GM21737 (cell line): ENCODE data around the gene CCDC142.
A peak's percentile ranks its signal among the peaks of the same experiment; 100 is the strongest.
"Not testable (repeated sequence)": the region's sequence is repeated elsewhere in the genome, so short reads cannot be mapped to it uniquely, and the experiment has no call there.

Experiments used
- ATAC-seq: cut with Tn5 transposase; IDR thresholded peaks from one replicate; pipeline ENCODE4 v1.9.1; 2021; ENCODE audit warnings: mild to moderate bottlenecking, moderate library complexity; ENCODE audit not compliant: unreplicated experiment

The CCDC142 gene

DNA sequence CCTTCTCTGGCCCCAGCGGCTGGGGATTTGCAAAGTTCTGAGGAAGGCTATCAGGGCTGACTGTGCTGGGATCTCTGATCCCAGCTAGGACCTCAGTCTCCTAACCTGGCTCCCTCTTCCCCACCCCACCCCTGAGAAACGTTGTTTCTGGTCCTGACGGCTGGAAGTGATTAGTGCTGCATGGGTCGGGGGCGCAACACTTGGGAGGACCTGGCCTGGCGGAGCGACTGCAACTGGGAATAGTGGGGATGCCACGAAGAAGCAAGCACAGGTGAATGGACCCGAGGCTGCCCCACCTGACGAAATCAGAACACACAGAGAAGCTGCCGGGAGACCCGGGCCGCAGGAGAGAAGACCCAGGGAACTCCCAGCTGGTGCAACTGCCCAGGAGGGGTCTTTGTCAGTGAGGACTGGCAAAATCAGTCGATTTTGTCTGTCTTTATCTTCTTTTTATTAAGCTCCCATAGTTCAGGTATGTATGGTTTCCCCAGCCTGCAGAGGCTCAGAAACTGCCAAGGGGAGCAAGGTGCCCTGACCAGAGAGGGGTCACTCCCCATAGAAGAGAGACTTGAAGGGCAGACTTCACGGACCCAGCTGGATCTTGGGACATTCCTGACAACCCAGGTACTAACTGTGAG lies 17.3 kb upstream of the CCDC142 start:
- ATAC-seq: no peak

DNA sequence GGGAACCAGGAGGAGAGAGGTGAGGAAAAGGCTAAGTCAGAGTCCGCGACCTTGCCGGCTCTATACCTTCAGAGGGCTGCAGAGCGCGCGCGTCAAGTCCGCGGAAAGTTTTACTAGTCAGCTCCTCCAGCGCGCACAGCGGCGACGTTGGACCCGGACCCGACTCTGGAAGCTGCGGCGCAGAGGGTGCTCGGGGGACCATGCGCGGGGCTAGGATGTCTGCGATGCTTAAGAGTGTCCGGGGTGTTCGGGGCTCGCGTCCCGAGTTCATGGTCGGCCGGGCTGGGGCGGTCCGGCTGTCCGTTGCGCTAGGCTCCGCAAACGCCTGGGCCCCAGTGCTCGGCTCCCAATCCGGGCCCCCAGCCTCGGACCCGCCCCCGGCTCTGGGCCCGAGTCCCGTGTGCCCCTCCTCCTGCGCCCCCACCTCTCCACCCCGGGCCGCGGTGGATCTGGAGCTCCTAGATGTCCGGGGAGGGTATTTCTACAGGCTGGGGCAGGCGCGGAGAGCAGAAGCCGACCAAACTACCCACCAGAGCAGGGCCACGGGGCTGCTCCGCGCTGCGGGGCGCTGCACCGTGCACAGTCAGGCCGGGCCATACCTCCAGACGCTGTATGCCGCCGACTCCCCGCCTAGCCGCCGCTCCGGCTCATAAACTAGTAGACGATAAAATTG lies 16.6 kb upstream of the CCDC142 start, which contains the start of gene LBX2:
Gene LBX2, minus strand, starts transcription at position 337 of the 673 bp plus-strand sequence. Its CDS starts 66 bp downstream, at position 271.
- no peak for ATAC-seq

- ATAC-seq: no peak
These were observed 15.9 kb upstream of the CCDC142 start for GRCh38 chr2:74498500-74499266.

DNA sequence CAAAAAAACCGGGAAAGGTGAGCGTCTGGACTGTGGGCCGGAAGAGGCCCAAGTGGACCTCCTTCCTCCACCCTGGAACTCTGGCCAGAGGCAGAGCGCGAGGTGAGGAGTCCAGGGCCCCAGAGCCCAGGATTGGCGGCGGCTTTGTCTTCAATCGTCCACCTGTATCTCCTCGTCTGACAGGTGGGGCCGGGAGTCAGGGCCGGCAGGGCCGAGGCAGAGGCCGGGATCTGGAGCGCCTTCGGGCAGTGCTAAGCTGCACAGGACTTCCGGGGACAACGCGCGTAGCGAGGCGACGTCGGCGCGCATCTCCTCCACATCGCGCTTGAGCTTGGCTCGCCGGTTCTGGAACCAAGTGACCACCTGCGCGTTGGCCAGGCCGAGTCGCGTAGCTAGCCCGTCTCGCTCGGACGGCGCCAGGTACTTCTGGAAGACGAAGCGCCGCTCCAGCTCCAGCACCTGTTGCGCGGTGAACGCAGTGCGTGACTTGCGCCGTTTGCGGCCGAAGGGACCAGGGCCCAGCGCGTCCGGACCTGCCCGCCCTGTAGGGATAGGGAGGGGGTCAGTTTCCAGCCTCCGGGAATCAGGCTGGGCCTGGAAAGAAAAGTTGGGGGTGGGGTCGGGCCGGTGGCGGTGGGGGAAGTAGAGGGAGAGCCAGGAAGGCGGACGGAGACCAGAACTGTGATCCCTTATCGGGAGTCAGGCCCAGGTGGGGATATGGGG lies 15.1 kb upstream of the CCDC142 start:
- ATAC-seq: no peak

DNA sequence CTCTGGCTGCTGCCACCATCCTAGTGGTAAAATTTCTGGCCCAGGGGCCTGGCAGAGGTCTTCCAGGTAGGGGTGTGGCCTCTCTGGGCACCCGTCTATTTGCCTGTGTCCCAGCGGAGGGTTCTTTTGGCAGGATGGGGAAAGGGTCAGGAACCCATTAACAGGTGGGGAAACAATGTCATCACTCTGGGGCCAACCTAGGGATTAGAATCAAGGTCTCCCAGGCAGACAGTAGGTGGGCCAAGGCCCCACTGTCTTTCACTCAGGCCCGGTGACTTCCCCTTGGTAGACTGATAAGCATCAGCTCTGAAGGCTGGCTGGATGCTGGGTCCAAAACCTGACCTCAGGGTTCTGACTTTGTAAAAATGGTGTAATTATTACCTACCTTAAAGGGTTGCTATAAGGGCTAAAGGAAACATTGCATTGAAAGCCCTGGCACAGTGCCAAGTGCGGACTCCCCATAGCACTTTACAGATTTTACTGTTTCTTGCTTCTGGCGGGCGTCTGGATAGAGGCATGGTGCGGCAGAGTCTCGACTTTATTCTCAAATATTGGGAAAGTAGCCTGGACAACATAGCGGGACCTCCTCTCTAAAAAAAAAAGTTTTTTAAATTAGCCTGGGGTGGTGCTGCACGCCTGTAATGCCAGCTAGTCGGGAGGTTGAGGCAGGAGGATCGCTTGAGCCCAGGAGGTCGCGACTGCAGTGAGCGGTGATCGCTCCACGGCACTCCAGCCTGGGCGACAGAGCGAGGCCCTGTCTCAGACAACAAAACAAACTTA lies 14.4 kb upstream of the CCDC142 start:
- no peak for ATAC-seq

DNA sequence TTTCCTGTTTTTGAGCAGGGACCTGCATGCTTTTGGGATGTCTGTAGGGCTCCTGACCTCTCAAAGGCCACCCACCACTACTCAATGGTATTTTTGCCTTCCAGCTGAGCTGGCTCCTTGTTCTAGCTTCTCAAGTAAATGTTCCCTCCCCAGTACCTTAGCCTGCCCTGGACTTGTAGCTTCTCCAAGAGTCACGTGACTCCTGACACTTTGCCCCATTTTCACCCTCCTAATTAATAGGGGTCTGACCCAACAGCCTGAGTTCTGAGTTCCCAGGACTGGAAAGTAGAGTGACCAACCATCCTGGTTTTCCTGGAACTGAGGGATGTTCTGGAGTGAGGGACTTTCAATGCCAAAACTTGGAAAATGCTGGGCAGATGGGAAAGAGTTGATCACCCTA lies 12.6 kb upstream of the CCDC142 start:
- ATAC-seq: no peak

DNA sequence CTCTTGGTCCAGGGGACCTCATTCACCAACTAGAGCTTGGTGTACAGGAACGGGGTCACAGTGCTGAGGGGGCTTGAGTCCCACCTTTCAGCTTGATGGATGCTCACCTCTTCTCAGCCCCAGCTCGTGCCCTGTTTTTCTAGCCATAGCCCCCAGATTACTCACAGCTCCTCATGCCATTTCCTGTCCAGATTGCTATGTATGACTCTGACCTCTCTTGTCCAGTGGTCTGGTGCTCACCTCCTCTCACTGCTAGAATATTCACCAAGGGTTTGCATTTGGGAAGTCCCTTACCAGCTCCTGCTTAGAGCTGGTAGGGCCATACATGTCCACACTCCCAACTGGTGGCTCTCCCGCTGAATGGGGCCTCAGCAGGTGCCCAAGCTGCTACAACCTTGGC lies 10.7 kb upstream of the CCDC142 start:
- no peak for ATAC-seq

GRCh38 chr2:74491648-74492544 lies 9.1 kb upstream of the CCDC142 start:
- ATAC-seq: no peak

- ATAC-seq: no peak
These were observed 7.1 kb upstream of the CCDC142 start for GRCh38 chr2:74489906-74490305.

DNA sequence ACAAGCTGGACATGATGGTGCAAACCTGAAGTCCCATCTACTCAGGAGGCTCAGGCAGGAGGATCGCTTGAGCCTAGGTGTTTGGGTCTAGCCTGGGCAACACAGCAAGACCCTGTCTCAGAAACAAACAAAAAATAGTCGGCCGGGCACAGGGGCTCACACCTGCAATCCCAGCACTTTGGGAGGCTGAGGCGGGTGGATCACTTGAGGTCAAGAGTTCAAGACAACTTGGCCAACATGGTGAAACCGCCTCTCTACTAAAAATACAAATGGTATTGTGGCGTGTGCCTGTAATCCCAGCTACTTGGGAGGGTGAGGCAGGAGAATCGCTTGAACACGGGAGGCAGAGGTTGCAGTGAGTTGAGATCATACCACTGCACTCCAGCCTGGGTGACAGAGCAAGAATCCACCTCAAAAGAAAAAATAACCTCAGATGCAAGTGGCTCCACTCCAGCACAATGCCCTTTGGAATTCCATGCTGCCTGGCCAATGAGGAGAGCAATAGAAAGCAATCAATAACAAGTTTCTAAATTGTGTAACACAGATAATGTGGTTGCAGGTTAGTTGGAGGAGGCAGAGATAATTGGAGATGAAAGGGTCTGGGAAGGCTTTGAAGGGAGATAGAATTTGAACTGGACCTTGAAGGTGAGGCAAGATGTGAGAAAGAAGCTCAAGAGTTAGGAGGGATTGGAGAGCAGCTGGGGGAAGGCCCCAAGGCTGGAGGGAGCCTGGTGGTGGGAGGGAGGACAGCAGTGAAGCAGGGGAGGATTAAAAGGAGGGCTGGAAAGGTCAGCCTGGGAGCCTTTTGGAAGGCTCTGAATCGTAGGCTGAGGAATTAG lies 6.1 kb upstream of the CCDC142 start:
- ATAC-seq: no peak

DNA sequence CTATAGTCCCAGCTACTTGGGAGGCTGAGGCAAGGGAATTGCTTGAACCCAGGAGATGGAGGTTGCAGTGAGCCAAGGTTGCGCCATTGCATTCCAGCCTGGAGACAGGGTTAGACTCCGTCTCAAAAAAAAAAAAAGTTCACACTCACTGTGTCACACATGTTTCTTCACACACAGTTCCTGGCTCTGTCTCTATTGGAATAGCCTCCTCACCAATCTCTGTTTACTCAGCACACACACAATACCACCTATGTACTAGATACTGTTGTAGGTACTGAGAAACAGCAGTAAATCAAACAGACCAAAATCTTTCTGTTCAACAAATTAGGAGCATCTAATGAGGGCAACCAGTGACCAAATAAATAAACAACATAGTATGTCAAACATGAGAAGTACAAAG lies 3.3 kb upstream of the CCDC142 start:
- no peak for ATAC-seq

DNA sequence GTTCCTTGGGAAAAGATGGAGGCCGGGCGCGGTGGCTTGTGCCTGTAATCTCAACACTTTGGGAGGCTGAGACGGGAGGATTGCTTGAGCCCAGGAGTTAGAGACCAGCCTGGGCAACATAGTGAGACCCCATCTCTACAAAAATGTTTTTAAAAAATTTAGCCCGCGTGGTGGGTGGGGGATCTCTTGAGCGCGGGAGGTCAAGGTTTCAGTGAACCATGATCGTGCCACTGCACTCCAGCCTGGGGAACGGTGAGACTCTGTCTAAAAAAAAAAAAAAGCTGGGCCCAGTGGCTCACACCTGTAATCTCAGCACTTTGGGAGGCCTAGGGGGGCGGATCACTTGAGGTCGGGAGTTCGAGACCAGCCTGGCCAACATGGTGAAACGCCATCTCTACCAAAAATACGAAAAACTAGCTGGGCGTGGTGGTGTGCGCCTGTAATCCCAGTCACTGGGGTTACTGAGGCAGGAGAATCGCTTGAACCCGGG lies 922 bp upstream of the CCDC142 start:
- ATAC-seq: not testable (repeated sequence)

GRCh38 chr2:74481961-74482800 lies 617 bp downstream of the CCDC142 start:
- peak; percentile 32 for ATAC-seq

GRCh38 chr2:74481431-74481830 lies 1.4 kb downstream of the CCDC142 start:
- ATAC-seq: no peak

DNA sequence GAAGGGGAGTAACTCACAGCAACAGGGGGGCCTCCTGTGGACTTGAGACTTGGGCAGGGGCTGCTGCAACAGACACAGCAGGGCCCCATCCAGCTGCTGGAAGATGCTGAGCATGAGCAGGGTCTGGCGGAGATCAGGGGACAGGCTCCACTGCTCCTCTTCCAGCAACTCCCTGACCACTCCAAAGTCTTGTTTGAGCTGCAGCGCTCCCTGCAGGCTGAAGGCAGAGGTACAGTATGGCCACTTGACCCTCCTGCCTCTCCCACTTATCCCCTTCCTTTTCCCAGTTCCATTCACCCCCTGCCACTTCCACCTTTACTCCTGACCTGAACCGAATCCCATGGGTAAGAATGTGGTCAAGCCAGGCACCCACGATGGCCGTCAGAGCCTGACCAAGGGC lies 7.9 kb downstream of the CCDC142 start:
- ATAC-seq: no peak

- no peak for ATAC-seq
These were observed 8.3 kb downstream of the CCDC142 start for GRCh38 chr2:74474481-74474880.

DNA sequence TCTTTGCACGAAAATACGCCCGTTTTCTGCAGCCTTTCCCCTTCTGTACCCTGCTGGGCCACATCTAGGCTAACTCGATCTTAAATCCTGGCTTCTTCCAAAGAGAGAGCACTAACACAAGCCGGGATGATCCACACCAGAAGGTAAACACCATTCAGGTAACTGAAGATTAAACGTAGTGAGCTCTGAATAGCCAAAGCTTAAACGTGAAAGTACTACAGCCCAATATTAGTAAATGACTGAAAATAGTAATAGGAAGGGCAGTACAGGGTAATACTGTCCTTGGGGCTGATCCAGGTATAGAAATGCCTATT lies 9.9 kb downstream of the CCDC142 start:
- ATAC-seq: no peak
